ENCODE measurements around the gene ZNF337.
"Not testable (repeated sequence)": the region's sequence is repeated elsewhere in the genome, so short reads cannot be mapped to it uniquely, and the experiment has no call there.

The ZNF337 gene

DNA sequence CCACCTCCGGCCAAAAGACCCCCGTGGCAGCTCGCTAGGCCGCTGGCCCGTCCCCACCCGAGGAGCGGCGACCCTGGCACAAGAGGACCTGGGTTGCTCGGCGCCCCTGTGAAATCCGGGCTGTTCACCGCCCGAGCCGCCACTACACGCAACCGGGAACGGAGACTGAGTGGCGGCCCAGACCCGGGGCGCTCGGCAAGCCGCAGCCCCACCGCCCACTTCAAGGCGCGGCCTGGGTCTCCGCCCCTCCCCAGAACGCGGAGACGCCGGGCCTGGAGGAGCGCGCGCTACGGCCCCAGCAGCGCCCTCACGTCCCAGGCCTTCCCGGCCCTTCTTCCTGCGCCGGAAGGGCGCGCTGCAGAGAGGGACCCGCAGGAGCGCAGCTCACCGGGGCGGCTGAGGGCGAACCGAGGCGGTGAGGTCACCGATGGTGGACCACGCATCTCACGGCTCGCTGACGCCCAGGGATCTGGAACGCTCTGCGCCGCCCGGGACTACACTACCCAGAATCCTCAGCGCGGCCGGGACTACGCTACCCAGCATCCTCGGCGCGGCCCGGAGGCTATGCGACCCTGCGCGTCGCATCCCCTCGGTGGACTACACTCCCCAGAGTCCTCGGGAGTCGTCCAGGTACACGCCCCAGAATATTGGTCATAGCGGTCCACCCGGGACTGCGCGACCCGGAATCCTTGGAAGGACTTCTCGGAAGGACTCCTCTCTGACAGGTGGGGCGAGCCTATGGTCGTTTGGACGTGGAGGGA lies at the start of gene ZNF337:
Gene ZNF337 (minus strand): TSS at position 483 of the 761 bp plus-strand sequence. CDS start 10,436 bp downstream, outside the sequence.
- DNase-seq, result peak; percentile 96

DNA sequence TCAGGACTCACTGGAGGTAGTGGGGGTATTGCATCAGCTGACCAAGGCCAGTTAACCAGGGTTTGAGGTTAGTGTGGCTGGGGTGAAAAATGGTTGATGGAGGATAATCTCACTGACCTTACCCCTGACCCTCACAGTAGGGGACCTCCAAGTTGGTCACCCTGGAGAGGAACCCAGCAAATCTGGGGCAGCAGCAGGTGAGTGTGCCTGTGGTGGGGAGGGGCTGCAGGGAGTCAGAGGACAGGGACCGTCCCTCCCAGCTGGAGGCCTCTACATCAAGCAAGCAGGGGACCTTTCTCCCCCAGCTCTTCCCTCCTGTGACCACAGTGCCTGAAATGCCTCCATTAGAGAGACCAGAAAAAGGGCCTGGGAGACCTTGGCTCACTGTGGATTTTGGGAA lies 49.1 kb upstream of the ZNF337 start:
- no peak for DNase-seq

DNA sequence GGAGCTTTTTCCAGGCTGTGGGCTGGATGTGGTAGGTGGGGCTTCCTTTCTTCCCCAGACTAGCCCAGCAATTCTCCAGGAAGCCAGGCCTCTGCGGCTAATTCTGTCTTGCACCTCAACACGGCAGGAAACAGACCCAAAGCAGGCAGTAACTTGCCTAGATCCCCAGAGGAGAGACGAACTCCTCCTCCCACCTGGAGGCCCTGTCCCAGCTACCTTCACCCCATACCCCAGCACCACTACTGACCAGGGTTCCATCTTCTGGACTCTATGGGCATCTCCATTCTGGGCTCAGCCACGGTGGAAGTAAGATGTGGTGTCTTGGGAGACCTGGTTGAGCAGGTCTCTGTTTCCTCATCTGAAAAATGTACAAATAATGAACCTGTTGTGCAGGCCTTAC lies 48.4 kb upstream of the ZNF337 start:
- DNase-seq, result no peak

DNA sequence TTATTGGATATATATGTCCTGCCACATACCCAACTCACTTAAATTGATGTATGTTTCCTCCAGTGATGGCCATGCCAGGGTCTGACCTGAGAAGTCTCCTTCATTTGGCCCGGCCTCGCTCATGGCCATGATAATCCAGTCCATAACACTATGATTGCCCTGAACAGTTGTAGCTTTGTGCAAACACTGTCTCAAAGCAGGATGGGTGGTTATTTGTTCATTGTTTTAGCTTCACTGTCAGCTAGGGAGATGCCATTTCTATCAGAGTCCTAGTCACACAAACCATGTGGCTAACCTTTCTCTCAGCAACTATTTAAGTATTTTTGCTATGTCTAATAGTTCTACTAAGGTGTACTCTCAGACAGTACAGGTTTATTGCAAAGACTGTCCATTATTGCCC lies 47.6 kb upstream of the ZNF337 start:
- DNase-seq, result no peak

DNA sequence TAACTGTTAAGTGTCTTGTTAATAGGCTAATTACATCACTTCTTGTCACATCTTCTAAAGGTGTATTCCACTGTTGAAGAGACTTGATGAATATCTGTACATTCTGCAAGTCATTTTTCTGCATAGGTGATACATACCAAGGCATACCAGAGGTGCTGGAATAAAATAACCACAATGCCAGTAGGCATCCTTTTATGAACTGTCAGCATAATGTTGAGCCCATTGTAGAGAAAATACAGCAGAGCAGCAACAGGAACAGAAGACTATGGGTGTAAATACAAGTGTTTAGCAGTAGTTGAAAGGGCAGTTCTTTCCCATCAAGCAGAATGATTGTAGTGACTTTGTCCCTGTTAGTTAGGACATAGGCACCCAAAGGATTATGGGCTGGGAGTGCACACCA lies 44.4 kb upstream of the ZNF337 start:
- DNase-seq, result no peak

DNA sequence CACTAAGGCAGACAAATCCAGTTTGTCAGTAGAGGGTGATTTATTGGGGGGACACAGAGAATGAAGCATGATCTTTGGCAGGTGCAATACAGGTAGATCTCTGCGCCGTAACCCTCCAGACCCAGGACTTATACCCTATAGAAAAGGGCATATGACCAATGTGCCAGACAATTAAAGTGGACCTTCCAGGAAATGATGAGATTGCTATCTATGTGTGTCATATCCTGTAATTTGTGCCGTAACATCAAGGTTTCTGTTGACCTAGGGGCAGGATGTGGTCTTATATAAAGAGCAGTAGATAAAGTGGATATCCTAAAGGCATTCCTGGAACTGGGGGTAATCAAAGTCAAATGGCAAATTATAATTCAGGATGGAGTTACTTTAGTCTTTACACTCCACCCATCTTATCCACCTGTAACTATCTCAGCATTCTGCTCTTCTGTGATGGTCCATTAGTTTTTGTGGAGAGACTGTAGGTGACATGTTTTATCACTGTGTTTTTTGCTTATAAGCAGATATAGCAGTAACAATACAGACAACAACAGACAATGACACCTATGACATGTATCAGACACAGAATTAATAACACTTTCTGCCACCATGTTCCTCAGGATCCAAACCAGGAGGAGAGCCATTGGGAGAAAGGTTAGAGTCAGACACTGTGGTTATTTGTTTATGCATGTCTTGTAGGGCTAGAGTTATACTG lies 43.1 kb upstream of the ZNF337 start:
- DNase-seq, result peak; percentile 33

DNA sequence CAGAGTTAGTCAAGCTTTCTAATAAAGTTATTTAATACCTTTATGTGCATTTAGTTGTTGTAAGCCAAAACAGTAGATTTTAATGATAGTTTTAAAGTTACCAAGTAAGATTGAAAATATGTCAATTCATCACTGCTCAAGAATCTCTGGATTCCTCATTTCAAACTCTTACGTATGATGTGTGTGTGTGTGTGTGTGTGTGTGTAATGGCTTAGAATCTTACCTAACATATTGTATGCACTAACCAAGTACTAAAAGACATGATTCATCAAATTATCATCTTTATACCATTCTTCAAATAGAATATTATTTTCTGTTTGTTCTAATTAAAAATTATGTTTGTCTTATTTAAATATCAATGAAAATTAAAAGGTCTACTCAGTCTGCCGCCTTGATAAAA lies 41.5 kb upstream of the ZNF337 start:
- DNase-seq, result no peak

DNA sequence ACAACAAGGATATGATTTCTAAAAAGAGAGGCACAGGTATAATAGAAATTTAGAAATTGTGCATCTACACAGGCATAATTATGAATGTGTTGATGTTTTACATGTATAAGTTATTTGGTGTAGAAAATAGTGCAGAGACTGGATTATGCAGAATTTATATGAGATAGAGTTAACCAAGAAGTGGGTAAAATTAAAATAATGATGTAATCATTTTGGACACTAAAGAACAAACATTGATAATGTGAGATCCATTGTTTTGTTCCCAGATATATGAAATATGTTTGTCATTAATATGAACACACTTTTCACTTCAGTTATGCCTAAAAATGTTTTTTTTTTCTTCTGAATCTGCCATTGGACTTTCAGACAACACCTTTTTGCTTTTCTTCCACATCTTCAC lies 37.2 kb upstream of the ZNF337 start:
- DNase-seq, result no peak

DNA sequence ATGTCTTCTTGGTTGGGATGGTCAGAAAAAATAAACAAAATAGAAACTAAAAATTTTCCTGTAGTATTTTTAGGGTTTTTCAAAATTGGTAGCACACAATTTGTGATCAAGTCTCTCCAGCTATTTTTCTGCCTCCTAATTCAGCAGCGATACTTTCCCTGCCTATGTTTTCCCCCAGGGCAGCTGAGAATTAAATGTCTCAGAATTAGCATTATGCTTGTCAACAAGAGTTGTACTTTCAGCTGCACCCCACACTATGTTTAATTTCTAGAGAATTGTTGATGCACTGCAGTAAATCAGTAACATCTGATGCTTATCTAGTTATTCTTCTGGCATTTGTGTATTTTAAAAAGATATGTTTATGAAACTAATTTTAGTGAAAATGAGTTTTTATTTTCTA lies 34.2 kb upstream of the ZNF337 start:
- no peak for DNase-seq

DNA sequence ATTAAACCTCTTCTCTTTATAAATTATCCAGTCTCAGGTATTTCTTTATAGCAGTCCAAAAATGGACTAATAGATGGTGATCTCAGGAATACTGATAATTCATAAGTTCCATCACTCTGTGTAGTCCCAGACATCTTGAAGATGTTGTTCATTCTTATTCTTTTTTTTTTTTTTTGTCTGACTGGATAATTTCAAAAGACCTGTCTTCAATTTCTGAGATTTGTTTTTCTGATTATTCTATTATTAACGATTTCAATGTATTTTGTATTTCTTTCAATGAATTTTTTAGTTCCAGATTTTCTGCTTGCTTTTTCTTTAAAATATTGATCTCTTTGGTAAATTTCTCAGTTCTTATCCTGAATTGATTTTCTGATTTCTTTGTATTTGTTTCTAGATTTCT lies 29.7 kb upstream of the ZNF337 start:
- no peak for DNase-seq

DNA sequence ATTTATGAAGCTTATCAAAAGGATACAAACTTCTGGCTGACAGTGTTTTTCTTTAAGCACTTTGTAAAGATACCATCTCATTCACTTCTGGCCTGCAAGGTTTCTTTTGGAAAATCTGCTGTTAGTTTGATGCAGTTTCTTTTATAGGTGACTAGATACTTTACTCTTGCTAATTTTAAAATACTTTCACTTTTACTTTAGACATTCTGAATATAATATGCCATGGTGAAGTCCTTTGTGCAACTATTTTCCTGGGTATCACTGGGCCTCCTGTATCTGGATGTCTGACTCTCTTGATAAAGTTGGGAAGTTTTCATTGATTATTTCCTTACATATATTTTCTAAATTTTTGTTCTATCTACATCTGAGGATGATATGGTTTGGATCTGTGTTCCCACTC lies 29.0 kb upstream of the ZNF337 start:
- DNase-seq, result no peak

DNA sequence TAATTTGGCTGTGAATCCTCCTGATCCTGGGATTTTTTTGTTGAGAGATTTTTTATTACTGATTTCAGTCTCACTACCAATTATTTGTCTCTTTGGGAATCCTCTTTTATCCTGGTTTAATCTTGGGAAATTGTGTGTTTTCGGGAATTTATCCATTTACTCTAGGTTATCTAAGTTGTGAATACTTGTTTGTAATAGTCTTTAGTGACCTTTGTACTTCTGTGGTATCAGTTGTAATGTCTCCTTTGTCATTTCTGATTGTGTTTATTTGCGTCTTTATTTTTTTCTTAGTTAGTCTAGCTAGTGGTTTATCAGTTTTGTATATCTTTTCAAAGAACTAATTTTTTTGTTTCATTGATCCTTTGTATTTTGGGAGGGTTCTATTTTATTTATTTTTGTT lies 27.3 kb upstream of the ZNF337 start:
- DNase-seq, result no peak

DNA sequence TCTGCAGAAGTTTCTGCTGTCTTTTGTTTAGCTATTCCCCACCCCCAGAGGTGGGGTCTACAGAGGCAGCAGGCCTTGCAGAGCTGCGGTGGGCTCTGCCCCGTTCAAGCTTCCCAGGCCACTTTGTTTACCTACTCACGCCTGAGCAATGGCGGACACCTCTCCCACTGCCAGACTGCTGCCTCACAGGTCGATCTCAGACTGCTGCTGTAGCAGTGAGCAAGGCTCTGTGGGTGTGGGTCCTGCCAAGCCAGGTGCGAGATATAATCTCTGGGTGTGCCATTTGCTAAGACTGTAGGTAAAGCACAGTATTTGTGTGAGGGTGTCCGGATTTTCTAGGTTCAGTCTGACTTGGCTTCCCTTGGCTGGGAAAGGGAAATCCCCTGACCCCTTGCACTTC lies 23.6 kb upstream of the ZNF337 start:
- DNase-seq, result no peak

DNA sequence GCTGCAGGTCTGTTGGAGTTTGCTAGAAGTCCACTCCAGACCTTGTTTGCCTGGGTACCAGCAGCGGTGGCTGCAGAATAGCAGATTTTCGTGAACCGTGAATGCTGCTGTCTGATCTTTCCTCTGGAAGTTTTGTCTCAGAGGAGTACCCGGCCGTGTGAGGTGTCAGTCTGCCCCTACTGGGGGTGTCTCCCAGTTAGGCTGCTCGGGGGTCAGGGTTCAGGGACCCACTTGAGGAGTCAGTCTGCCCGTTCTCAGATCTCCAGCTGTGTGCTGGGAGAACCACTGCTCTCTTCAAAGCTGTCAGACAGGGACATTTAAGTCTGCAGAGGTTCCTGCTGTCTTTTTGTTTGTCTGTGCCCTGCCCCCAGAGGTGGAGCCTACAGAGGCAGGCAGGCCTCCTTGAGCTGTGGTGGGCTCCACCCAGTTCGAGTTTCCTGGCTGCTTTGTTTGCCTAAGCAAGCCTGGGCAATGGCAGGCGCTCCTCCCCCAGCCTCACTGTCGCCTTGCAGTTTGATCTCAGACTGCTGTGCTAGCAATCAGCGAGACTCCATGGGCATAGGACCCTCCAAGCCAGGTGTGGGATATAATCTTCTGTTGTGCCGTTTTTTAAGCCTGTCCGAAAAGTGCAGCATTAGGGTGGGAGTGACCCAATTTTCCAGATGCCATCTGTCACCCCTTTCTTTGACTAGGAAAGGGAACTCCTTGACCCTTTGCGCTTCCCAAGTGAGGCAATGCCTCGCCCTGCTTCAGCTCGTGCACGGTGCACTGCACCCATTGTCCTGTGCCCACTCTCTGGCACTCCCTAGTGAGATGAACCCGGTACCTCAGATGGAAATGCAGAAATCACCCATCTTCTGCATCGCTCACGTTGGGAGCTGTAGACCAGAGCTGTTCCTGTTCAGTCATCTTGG lies 22.5 kb upstream of the ZNF337 start:
- not testable (repeated sequence) for DNase-seq

DNA sequence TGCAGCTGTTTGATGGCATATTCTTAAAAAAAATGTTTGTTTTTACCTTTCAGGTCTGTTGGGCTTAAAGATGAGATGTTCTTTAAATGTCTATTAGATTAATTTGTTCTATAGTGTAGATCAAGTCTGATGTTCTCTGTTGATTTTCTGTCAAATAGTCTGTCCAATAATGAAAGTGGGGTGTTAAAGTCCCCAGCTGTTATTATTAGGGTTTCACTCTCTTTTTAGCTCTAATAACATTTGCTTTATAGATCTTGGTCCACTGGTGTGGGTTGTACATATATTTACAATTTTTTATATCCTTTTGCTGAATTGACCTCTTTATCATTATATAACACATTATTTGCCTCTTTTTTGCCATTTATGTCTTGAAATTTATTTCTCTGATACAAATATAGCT lies 11.0 kb upstream of the ZNF337 start:
- no peak for DNase-seq

DNA sequence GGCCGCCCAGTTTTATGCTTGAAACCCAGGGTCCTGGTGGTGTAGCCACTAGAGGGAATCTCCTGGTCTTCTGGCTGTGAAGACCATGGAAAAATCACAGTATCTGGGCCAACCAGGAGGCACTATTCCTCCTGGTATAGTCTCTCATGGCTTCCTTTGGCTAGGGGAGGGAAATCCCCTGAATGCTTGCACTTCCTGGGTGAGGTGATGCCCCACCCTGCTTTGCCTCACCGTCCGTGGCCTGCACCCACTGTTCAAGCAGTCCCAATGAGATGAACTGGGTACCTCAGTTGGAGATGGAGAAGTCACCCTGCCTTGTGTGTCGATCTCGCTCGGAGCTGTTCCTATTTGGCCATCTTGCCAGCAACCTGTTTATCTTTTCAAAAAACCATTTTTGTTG lies 10.1 kb upstream of the ZNF337 start:
- DNase-seq, result peak; percentile 42

DNA sequence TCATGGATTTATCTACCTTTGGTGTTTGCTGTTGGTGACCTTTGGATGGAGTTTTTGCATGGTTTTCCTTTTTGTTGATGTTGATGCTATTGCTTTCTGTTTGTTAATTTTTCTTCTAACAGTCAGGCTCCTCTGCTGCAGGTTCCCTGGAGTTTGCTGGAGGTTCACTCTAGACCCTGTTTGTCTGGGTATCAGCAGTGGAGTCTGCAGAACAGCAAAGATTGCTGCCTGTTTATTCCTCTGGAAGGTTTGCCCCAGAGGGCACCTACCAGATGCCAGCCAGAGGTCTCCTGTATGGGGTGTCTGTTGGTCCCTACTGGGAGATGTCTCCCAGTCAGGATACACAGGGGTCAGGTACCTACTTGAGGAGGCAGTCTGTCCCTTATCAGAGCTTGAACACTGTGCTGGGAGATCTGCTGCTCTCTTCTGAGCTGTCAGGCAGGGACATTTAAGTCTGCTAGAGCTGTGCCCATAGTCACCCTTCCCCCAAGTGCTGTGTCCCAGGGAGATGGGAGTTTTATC lies 9.2 kb upstream of the ZNF337 start:
- DNase-seq, result no peak

DNA sequence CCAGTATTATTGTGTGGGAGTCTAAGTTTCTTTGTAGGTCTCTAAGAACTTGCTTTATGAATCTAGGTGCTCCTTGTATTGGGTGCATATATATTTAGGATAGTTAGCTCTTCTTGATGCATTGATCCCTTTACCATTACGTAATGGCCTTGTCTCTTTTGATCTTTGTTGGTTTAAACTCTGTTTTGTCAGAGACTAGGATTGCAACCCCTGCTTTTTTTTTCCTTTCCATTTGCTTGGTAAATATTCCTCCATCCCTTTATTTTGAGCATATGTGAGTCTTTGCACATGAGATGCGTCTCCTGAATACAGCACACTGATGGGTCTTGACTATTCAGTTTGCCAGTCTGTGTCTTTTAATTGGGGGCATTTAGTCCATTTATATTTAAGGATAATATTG lies 7.7 kb upstream of the ZNF337 start:
- not testable (repeated sequence) for DNase-seq

DNA sequence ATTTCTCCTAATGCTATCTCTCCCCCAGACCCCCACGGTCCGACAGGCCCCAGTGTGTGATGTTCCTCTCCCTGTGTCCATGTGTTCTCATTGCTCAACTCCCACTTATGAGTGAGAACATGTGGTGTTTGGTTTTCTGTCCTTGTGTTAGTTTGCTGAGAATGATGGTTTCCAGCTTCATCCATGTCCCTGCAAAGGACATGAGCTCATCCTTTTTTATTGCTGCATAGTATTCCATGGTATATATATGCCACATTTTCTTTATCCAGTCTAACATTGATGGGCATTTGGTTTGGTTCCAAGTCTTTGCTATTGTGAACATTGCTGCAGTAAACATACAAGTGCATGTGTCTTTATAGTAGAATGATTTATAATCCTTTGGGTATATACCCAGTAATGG lies 4.2 kb upstream of the ZNF337 start:
- DNase-seq, result not testable (repeated sequence)

DNA sequence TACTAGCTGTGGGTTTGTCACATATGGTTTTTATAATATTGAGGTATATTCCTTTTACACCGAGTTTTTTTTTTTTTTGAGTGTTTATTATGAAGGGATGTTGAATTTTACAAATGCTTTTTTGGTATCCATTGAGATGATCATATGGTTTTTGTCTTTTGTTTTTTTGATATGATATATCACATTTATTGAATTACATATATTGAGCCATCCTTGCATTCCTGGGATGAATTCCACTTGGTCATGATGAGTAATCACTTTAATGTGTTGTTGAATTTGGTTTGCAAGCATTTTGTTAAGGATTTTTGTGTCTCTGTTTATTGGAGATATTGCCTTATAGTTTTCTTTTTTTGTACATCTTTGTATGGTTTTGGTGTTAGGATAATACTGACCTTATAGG lies 3.3 kb upstream of the ZNF337 start:
- no peak for DNase-seq

DNA sequence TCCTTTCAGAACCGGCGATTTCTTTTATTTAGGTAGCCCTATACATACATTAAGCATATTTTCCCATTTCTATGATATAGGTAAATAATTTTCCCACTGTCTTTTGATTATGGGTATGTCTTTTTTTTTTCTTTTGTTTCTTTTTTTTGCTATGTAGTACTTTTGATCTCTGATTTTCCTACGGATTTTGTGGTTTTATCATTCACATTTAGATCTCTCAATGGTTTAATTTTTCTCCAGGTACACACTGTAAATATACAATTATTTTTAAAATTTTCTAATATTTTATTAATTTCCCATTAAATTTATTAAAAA lies 436 bp upstream of the ZNF337 start:
- DNase-seq, result no peak

DNA sequence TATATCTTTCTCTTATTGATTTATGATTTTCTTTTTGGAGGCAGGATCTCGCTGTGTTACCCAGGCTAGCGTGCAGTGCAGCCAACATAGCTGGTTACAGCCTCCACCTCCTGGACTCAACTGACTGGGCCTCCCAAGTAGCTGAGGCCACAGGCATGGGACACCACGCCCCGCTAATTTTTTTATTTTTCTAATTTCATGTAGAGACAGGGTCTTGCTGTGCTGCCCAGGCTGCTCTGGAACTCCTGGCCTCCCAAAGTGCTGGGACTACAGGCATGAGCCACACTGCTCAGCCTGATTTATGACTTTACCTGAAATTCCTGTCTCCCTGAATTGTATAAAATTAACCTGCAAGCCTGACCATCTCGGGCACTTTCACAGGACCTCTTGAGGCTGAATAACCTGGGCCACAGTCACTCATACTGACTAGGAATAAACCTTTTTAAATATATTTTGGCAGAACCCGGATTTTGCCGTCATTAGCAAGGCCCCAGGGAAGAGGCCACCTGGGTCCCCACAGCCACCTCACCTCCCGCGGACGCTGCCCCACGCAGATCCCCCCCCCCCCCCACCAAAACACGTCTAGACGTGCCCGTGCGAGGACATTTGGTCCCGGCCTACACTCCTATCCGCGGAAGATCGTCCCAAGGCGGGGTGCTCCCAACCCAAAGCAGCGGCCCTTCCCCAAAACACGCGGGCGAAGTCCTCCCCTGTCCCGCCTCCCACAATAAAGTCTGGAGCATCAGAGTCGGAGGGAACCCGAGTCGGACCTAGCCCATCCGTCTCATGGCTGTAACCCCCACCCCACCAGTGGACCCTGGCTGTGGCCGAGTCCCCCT lies 902 bp downstream of the ZNF337 start:
- no peak for DNase-seq

DNA sequence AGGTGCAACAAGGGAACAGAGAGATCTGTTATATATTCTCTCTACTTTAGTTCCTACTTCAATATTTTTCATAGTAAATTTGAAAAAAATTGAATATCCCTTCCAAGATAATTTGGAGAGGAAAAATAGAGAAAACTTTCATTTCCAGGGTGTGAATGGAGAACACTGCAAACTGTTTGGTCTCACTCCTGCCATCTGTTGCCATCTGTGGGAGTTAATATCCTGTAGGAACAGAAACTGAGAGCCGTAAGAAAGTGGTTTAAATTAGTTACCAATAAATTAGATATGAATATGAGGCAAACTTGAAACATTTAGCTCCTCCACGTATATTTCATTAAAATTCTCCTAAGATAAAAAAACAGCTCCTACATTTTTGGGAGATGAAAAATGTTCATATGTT lies 4.2 kb downstream of the ZNF337 start:
- DNase-seq, result no peak

All from activated CD4-positive, alpha-beta T cell treated with anti-CD3 and anti-CD28 coated beads, Interleukin-10, Interleukin-2, amounts not matched to agents 100 ng/mL and 50 ng/mL, durations not matched to agents 16 hours and 8 hours (primary cell).